Endometrial microvascular endothelial cells (primary cell): ENCODE results near the gene PRKG1. TPM values are rescaled to one million over a fixed set of nuclear protein-coding genes. Genes with fewer than 3 reads are reported as not detected.
"Not testable (repeated sequence)": the region's sequence is repeated elsewhere in the genome, so short reads cannot be mapped to it uniquely, and the experiment has no call there.

Experiments
- in situ Hi-C: cut with HindIII; loops from 2 replicates; pipeline ENCODE4 v1.10.0; 2017; ENCODE audit warnings: low sequenced_read_pairs, low pct_unique_long_range_greater_than_20kb; ENCODE audit errors: inconsistent ontology term
- total RNA-seq: library from RNA; depleted of rRNA; stranded (reverse); fragments of >200 nt; gene quantifications from one replicate; pipeline ENCODE4 v1.2.3, GENCODE V29; 2015; ENCODE audit errors: inconsistent ontology term

The PRKG1 gene
- total RNA-seq, 1 donor from 2014 or later: not detected

DNA sequence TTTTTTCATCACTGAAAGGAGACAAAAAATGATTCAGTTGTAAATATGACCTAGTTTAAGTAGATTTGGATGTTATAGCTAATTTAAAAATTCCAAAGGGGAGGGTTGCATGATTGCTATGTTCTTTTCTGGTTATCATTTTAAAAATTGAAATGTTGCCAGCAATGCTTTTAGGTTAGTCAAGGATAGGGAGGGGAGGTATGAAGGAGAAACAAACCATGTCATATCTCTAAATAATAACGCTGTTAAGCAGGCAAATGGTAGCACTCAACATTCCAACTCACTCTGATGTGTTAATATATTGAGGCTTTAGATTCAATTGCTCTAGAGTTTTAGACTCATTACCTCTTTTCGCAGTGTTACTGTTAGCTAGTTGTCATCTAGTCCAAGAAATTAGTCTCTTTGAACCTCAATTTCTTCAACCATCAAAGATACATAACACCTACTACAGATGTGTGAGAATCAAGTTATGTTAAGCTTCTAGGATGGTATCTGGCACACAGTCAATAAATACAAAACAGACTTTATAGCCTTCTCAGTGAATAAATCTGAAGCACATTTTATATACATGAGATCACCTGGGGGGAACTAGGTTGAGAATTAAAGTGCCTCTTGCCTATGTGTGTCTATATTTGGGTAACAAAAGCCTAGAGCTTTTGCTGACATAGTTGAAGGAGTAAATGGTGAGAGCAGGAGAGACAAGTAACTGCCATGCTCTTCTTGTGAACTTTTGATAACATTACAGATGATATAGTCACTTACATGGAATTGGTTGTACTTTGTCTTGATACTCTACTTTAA lies 500.2 kb downstream of the PRKG1 start:
- in situ Hi-C loops: no loop called here

DNA sequence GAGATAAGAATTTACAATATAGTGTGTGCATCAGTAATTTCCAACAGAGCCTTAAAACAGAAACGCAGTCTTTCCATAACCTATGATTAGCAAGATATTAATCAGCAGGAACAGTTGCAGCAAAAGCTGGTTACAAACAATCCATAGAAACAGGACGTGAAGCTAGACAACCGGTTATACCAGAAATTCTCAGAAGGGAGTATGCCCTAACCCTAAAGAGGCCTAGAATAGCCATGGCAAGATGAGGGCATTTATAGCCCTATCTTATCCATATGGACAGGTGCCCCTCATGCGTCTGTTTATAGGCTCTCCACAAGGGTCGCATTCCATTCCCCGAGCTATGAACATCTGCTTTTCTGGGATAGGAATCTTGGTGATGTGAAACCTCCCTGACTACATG lies 506.9 kb downstream of the PRKG1 start:
- in situ Hi-C loops: not testable (repeated sequence)

DNA sequence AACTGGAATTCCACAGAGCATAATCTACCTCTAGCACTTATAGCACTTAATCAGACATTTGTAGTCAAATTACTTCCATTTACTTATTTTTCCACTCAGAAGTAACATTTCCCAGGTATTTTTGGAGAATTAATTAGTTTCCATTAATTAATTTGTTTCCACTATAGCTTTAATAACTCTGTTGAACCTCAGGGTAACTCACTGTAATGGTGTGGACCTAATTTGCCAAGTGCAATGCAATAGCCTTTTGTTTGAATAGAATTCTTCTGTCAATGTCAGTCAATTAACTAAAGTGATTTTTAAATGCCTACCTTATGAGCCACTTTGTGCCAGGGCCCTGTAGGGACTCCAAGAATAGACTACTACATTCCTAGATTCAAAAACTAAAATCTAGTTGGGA lies 509.7 kb downstream of the PRKG1 start:
- in situ Hi-C loops: no loop called here

GRCh38 chr10:51585742-51586141 lies 511.5 kb downstream of the PRKG1 start:
- in situ Hi-C loops: no loop called here

DNA sequence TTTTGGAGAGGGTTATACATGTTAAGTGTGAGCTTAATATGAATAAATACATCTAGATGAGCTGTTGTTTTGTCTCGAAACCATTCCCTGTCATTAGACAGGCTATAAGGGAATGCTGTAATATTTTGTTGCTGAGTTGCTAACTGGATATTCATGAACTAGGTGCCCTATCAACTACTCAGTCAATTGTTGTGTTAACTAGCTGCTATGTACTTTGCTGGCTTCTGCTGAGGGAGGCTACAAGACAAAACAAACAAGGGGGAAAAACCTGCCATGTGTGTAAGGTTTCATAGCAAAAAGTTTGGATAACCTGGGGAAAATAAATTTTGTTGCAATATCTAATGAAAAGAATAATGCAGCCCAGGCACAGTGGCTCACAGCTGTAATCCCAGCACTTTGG lies 514.7 kb downstream of the PRKG1 start:
- in situ Hi-C loops: no loop called here

DNA sequence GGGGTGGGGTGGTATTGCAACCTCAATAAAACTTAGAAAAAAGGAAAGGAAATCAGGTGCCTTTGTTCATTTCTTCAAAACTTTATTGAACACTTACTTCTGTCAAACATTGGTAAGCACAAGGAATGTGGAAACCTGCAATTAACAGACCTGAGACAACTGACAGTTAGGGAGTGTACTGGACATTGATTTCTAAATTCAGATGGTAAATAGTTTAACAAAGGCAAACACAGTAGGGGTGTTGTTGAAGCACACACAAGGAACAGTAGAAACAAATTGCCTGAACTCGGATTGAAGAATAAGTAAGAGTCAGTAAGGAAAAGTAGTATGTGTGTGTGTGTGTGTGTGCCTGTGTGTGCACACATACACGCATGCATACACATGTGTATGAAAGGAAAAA lies 516.5 kb downstream of the PRKG1 start:
- in situ Hi-C loops: no loop called here

GRCh38 chr10:51596695-51597094 lies 522.4 kb downstream of the PRKG1 start:
- in situ Hi-C loops: no loop called here

GRCh38 chr10:51599647-51600046 lies 525.4 kb downstream of the PRKG1 start:
- in situ Hi-C loops: no loop called here

DNA sequence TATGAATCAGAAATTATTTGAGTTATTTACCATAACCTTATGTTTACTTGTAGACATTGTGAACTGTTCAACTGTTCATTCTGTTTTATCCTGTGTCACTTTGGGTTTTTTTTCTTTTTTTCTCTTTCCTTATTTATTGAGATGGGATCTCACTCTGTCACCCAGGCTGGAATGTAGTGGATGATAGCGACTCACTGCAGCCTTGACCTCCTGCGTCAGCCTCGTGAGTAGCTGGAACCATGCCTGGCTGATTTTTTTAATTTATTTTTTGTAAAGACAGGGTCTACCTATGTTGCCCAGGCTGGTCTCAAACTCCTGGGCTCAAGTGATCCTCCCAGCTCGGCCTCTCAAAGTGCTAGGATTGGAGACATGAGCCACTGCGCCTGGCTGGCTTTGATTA lies 528.0 kb downstream of the PRKG1 start:
- in situ Hi-C loops: no loop called here

- in situ Hi-C loops: no loop called here
Measured at GRCh38 chr10:51604579-51604978, 530.3 kb downstream of the PRKG1 start.

- in situ Hi-C loops: no loop called here
Measured at GRCh38 chr10:51606825-51607462, 532.7 kb downstream of the PRKG1 start.

- in situ Hi-C loops: no loop called here
Measured at GRCh38 chr10:51607463-51607835, 533.2 kb downstream of the PRKG1 start.

- in situ Hi-C loops: no loop called here
Measured at GRCh38 chr10:51608211-51608610, 533.9 kb downstream of the PRKG1 start.

- in situ Hi-C loops: no loop called here
Measured at GRCh38 chr10:51615764-51616298, 541.5 kb downstream of the PRKG1 start.

DNA sequence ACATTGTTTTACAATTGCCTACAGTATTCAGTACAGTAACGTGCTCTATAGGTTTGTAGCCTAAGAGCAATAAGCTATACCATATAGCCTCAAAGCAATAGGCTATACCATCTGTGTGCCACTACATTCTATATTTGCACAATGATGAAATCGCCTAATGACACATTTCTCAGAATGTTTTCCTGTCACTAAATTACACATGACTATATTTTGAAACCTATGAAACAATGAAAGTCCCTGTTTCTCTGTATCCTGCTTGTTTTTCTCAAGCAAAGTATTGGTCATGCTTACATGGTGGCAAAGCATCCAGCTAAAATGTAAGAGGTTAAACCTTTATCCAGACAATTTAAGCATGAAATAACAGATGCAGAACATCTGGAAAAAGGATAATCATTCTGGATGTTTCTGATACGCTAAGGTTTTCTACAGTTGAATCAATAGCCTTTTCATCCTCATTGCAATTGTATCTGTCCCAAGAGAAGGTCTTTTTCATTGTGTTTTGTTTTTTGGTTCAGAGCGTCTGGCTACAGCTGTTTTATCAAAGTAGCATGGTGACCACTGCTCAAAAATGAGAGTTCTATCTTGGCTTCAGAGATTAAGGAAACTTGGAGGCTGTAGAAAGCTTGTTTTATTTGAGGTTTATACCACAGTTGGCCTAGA lies 543.4 kb downstream of the PRKG1 start:
- in situ Hi-C loops: no loop called here

DNA sequence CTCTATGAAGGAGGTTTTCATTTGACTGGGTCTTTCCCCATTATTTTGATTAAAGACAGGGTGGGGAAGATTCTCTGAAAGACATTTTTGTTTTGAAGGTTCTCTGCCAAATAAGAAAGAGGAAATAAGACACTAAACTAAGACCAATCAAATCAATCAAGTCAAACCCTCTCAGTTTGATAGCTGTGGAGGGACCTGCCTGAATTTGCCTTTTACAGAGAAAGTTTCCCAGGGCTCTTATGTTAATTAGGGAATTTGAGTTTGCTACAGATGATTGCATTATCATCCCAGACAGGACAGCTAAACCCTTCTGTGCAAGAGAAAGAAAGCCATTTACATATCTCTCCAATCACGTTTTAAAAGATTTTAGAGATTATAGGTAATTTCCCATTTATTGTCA lies 545.1 kb downstream of the PRKG1 start:
- in situ Hi-C loops: no loop called here

GRCh38 chr10:51620131-51620530 lies 545.8 kb downstream of the PRKG1 start:
- in situ Hi-C loops: no loop called here

DNA sequence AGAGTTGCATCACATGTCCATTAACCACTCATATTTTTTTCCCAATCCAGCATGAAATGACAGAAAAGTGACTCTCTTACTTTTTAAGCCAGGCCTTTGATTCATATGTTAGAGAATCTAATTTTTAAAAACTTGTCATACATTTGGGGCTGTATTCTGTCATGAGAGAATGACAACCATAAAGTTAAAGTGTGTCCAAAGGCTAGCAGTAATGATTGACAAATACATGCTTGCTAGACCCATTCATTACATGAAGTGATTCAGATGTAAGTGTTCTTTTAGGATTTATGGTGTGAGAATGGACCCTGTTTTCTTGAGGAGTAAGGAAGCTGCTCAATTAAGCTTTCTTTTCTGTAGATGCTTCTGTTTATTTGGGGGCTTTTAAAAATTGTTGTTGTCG lies 549.7 kb downstream of the PRKG1 start:
- in situ Hi-C loops: no loop called here

DNA sequence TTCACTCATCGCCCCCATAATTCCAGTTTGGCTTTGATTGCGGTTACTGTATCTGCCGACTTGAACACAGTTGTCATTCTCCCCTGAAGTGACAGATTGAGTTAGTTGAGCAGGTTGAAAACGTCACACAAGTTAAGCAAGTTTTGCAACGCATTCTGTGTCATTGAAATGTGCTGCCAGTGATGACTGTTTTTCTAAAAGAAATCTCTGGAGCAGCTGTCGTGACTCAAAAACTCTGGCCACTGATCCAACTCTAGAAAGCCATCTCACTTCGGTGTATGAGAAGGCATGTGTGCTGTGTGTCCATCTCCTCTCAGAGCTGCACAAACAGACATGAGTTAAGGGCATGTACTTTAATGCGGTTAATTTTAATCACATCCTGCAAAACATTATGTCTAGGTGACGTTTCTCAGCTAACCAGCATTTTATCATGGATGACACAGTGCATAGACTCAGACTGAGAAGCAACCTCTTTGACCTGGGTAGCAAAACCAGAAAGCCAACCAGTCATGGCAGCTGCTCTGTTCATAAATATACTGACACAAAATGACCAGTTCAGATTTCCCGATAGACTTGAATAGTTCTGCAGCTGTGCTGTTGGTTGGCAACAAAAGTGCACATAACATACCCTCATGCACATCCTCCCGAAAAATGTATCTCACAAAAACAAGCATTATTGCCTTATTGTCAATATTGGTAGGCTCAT lies 555.8 kb downstream of the PRKG1 start:
- in situ Hi-C loops: no loop called here
